Cortex of kidney (tissue), 1 donor: ENCODE results near the gene SCN2B.

Source experiments
- DNase-seq: peaks from one replicate; lab custom pipeline; 2025; lab: John Stamatoyannopoulos, UW

SCN2B gene

GRCh38 chr11:118153976-118154375, 22.5 kb downstream of the SCN2B start:
- no peak for DNase-seq

GRCh38 chr11:118153516-118153915, 22.9 kb downstream of the SCN2B start:
- DNase-seq = no peak

- no peak for DNase-seq
Measured at GRCh38 chr11:118152552-118153471, 23.6 kb downstream of the SCN2B start, which contains the start of gene SCN4B. Gene SCN4B, minus strand, starts transcription at chr11:118152823. Its CDS starts 150 bp downstream, at chr11:118152673.

DNA sequence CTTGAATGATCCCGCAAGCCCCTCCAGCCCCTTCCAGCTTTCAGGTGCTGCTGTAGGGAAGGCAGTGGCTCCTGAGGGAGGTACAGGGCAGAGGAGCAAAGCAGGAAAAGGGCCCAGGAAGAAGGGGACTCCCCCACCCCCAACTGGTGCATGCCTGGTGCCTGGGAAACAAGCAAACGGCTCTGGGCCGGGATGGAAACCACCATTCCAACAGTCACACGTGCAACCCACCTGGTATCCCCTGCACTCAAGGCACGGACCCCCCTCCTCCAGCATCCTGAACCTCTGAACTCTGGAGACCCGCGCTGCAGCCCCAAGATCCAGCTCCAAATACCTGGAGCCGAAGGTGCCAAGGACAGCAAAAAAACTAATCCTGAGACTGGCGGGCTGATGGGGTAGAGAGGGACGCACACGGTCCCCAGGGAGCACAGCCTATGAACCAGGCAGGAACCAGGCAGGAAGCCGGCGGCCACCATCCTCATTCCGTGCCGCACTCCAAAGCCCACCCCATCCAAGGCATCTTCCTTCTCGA, 24.4 kb downstream of the SCN2B start:
- no peak for DNase-seq

DNA sequence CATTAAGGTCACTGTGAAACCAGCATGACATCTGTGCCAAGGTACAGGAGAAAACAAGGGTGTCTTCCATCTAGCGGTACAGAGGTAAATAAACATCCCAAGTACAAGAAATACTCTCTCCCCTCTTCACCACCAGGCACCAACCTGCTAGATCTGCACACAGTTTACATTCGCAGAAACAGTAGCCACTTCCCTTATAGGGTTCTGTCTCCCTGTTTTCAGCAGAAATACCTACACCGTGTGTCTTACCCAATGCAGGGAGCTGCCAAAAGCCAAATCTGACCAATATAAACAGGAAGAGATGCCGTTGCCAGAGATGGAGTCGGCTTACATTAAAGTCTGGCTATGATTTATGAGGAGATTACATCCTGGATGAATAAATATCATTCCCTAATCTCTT, 25.0 kb downstream of the SCN2B start:
- no peak for DNase-seq

- no peak for DNase-seq
Measured at GRCh38 chr11:118149493-118149892, 26.9 kb downstream of the SCN2B start.

GRCh38 chr11:118148856-118149255, 27.6 kb downstream of the SCN2B start:
- no peak for DNase-seq

DNA sequence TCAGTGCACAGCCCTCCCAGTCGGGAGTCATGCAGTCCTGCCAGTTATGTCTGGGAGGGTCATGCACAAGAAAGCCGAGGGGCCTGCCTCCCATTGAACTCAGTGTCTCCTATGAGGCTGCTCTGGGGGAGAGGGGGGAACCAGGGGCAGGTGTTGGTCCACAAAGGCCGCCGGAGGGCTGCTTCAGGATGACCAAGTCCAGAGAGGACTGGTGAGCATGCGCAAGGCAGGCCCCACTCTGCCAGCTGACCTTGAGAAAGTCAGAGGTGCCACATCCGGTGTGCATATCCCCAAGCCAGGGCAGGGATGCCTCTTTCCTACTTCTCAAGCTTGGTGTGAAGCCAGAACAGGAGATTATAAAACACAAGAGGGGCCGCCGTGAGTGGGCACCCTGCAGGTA, 28.2 kb downstream of the SCN2B start:
- DNase-seq = no peak

DNA sequence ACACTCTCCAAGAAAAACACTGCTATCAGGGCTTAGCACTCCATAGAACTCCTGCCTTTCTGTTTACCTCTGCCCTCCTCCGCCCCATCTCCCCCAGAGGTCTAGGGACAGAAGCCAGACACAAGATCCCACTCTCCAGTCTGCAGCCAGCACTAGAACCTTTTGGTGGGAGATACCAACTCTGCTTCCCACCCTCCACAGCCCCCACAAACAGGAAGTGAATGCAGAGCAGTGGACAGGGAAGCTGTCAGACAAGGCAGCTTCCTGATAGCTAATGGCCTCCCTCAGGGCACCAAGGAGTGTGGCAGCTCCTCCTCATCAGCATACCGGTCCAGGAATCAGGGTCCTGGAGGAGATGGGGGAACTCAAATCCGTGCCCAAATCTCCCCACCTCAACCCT, 28.9 kb downstream of the SCN2B start:
- DNase-seq = no peak

GRCh38 chr11:118146554-118146953, 29.9 kb downstream of the SCN2B start:
- no peak for DNase-seq

DNA sequence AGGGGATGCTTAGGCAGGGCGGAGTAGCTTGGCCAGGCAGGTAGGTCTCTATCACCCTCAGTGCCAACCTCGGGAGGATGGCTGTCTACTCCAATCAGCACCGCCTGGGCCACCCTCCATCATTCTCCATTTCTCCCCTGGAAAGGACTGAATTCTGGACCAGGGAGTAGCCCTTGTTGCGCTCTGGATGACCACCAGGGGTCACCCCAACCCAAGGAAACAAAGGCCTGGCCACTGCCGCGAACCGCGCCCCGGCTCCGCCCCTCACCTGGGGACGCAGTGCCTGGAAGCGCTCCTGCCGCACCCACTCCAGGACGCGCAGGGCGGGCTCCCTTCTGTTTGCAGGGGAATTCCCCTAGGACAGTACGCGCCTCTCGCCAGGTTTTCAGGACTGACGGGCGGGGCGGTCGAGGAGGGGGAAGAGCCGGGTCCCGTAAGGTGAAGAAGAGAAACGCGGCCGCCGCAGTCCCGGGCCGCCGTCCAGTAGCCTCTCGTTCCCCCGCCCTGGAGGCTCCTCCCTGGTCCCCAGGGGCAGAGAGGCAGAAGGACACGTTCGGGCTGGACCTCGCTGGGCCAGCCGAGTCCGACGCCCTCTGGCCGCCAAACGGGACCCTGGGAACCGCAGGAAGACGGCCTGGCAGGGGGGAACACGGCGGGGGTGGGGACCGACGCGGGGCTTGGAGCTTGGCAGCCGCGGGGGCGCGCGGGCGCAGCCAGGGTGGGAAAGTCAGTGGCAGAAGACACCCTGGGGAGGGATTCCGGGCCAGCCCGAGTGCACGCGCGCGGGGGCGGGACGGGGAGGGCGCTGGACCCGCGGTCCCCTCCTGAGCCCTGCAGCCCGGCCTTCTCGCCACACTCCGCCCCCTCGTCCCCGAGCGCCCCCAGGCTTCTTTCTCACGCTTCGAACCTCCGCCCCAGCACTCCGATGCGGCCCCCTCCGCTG, 30.9 kb downstream of the SCN2B start:
- no peak for DNase-seq

GRCh38 chr11:118144301-118145268, 31.9 kb downstream of the SCN2B start:
- no peak for DNase-seq

DNA sequence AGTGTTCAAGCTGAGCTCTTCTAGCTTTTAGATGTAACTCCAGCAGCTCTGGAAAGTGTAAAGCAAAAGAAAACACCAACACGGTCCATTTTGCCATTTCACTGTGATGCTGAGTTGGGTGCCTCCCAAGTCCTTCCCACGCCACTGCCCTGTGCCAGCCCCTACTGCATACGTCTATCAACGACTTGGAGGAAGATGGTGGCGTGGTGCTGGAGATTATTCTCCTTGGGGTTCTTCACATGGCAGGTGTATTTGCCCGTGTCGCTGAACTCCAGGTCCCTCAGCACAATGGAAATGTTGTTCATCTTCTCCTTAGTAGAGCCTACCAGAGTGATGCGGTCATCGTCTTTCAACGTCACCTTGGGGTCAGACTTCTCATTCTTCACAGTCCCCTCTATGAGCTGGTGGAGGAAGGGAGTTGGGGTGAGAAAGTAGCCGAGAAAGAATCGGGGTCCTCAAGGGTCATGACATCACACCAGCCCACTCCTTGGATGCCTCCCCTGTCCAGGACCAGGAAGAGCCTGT, 32.7 kb downstream of the SCN2B start:
- DNase-seq = no peak

GRCh38 chr11:118142809-118143208, 33.6 kb downstream of the SCN2B start:
- DNase-seq = no peak

GRCh38 chr11:118142081-118142480, 34.4 kb downstream of the SCN2B start:
- DNase-seq = no peak

GRCh38 chr11:118139578-118139977, 36.9 kb downstream of the SCN2B start:
- DNase-seq = no peak

DNA sequence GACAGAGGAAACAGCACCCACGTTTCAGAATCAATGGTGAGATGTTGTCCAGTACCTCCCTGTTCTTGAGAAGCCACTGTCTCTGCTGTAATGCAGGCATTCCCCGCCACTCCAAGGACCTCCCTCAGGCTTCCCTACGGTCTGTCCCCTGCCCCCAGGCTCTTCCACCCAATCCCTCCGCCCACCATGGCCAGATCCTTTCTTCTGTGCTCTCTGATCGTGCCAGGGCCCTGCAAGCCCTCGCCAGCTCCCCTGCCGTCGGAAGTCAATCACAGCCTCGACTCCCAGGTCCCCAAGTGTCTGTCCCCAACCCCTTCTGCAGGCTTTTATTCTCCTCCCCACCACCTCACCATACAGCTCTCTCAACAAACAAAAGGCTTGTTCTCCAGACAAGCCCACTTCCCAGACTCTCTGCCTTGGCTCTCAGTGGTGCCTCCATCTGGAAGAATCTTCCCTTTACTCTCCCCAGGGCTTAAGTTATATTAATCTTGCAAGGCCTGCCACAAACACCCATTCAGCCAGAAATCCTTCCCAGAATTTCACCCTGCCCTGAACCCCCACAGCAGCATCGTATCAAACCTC, 37.5 kb downstream of the SCN2B start:
- DNase-seq = no peak

DNA sequence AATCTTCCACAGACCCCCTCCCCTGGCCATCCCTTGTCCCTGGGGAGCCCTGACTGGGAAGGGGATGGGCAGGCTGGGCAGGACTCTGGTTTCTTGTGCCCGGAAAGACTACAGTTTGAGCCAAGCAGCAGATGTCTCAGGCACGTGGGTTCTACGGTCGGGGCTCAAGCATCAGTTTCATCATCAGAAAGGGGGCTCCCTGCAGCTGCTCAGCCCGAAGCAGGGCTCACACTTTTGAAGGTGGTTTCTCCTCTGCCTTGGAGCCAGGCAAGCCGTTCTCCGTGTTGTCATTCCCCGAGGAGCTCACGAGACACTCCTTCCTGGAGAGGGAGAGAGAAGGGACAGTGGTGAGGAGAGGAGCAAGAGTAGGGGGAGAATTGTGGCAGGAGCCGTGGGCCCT, 39.6 kb downstream of the SCN2B start:
- no peak for DNase-seq

DNA sequence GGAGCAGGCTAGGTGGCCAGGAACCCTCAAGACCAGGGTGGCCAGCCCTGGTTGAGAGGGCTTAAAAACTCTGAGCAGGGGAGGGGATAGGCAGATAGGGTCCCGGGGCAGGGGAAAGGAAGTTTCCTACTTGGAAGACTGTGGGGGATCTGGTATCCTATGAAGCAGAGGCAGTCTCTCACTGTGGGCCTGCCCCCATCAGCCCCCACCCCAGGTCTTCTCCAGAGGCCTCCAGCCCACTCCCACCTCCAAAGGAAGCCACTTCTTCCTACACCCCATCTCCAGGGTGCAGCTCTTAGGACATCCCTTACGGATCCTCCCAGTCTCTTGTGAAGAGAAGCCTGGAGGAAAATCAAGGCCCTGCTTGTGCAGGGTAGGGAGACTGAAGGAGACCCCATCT, 40.1 kb downstream of the SCN2B start:
- no peak for DNase-seq

- no peak for DNase-seq
Measured at GRCh38 chr11:118135796-118136165, 40.7 kb downstream of the SCN2B start.
